ENCODE measurements around the gene OCIAD2. TPM values are rescaled to one million over a fixed set of nuclear protein-coding genes. Genes with fewer than 3 reads are reported as not detected.
A peak's percentile ranks its signal among the peaks of the same experiment; 100 is the strongest.

OCIAD2 gene
- total RNA-seq, 4 donors from 2014 or later = 4.4 to 71.7 (median 30.3) TPM

GRCh38 chr4:48912349-48912748 is 5.8 kb upstream of the OCIAD2 start:
- in situ Hi-C loops (cut with MboI; ENCODE audit: low pct_ligation_motif_present in 1 of 4, low pct_unique_long_range_greater_than_20kb in 1 of 4, low sequenced_read_pairs in 3 of 4) = no loop called here
- Histone ChIP-seq H3K4me3 (no peak overlapping the region), H3K27ac (no peak overlapping the region), H3K27me3 (no peaks in the 10 kb centered on the region), H3K36me3 (no peaks in the 10 kb centered on the region), H3K9me3 (no peaks in the 10 kb centered on the region), H3K4me1 (no peaks in the 10 kb centered on the region)
- DNase-seq = no peak
- TF ChIP-seq EP300 (IDR thresholded peaks at IDR 0.05; ENCODE audit: low read depth) (no peak), POLR2AphosphoS5 (IDR thresholded peaks at IDR 0.05) (no peak), POLR2A (IDR thresholded peaks at IDR 0.05) (no peak)
- intact Hi-C loops (cut with DNase I; ENCODE audit: low total_unique reads) = no loop called here
- 68 to 77% methylated on average over 2 of the region's 2 CpGs for WGBS, 2 donors (ENCODE audit: low coverage in 1 of 2)

GRCh38 chr4:48910511-48910910 is 3.9 kb upstream of the OCIAD2 start:
- no peak for DNase-seq
- no peak overlapping the region for H3K27ac ChIP-seq
- no peaks in the 10 kb centered on the region for H3K36me3 ChIP-seq
- TF ChIP-seq CTCF (IDR thresholded peaks at IDR 0.05) = no peak
- H3K4me1 ChIP-seq = peaks cover 5 to 10% (median 7%) of the 10 kb centered on the region in 4 donors
- no peaks in the 10 kb centered on the region for H3K27me3 ChIP-seq
- H3K4me3 ChIP-seq = no peak overlapping the region
- in situ Hi-C loops (cut with MboI; ENCODE audit: low pct_ligation_motif_present in 1 of 4, low pct_unique_long_range_greater_than_20kb in 1 of 4, low sequenced_read_pairs in 3 of 4) (no loop called here), intact Hi-C loops (cut with DNase I; ENCODE audit: low total_unique reads) (no loop called here)
- H3K9me3 ChIP-seq = no peaks in the 10 kb centered on the region

GRCh38 chr4:48909697-48910096 is 3.1 kb upstream of the OCIAD2 start:
- no peaks in the 10 kb centered on the region for H3K27me3 ChIP-seq
- no peak for TF ChIP-seq EP300 (IDR thresholded peaks at IDR 0.05; ENCODE audit: low read depth)
- no peak for TF ChIP-seq POLR2A (IDR thresholded peaks at IDR 0.05)
- TF ChIP-seq CTCF (IDR thresholded peaks at IDR 0.05) = no peak
- TF ChIP-seq POLR2AphosphoS5 (IDR thresholded peaks at IDR 0.05) = peak in 1 of 3 donors; percentile 14
- no peaks in the 10 kb centered on the region for H3K9me3 ChIP-seq
- H3K36me3 ChIP-seq = no peaks in the 10 kb centered on the region
- H3K4me1 ChIP-seq = peaks cover 7 to 17% (median 12%) of the 10 kb centered on the region in 4 donors
- no peak overlapping the region for H3K4me3 ChIP-seq
- in situ Hi-C loops (cut with MboI; ENCODE audit: low pct_ligation_motif_present in 1 of 4, low pct_unique_long_range_greater_than_20kb in 1 of 4, low sequenced_read_pairs in 3 of 4) (no loop called here), intact Hi-C loops (cut with DNase I; ENCODE audit: low total_unique reads) (no loop called here)
- WGBS, 2 donors (ENCODE audit: low coverage in 1 of 2) = 88 to 100% methylated on average over 2 to 3 of the region's 3 CpGs
- peak; percentile 22 for DNase-seq
- peak overlapping the region in 1 of 4 donors; percentile 15 for H3K27ac ChIP-seq

GRCh38 chr4:48908687-48909086 is 2.1 kb upstream of the OCIAD2 start:
- peaks cover 7 to 17% (median 12%) of the 10 kb centered on the region in 4 donors for H3K4me1 ChIP-seq
- in situ Hi-C loops (cut with MboI; ENCODE audit: low pct_ligation_motif_present in 1 of 4, low pct_unique_long_range_greater_than_20kb in 1 of 4, low sequenced_read_pairs in 3 of 4) (no loop called here), intact Hi-C loops (cut with DNase I; ENCODE audit: low total_unique reads) (no loop called here)
- no peak overlapping the region for H3K27ac ChIP-seq
- no peak overlapping the region for H3K4me3 ChIP-seq
- H3K9me3 ChIP-seq = no peaks in the 10 kb centered on the region
- no peak for DNase-seq
- no peaks in the 10 kb centered on the region for H3K36me3 ChIP-seq
- no peak for TF ChIP-seq EP300 (IDR thresholded peaks at IDR 0.05; ENCODE audit: low read depth)
- no peak for TF ChIP-seq POLR2A (IDR thresholded peaks at IDR 0.05)
- TF ChIP-seq CTCF (IDR thresholded peaks at IDR 0.05) = no peak
- no peak for TF ChIP-seq POLR2AphosphoS5 (IDR thresholded peaks at IDR 0.05)
- no peaks in the 10 kb centered on the region for H3K27me3 ChIP-seq

GRCh38 chr4:48907706-48908477 is 1.3 kb upstream of the OCIAD2 start:
- intact Hi-C loops (cut with DNase I; ENCODE audit: low total_unique reads) = no loop called here
- in situ Hi-C loops (cut with MboI; ENCODE audit: low pct_ligation_motif_present in 1 of 4, low pct_unique_long_range_greater_than_20kb in 1 of 4, low sequenced_read_pairs in 3 of 4) = no loop called here
- 86 to 92% methylated on average over 7 of the region's 7 CpGs for WGBS, 2 donors (ENCODE audit: low coverage in 1 of 2)
- H3K9me3 ChIP-seq = no peaks in the 10 kb centered on the region
- no peaks in the 10 kb centered on the region for H3K27me3 ChIP-seq
- H3K36me3 ChIP-seq = peaks cover 0 to 3% (median 0%) of the 10 kb centered on the region in 4 donors
- H3K4me1 ChIP-seq = peaks cover 7 to 22% (median 12%) of the 10 kb centered on the region in 4 donors
- TF ChIP-seq CTCF (IDR thresholded peaks at IDR 0.05) (no peak), EP300 (IDR thresholded peaks at IDR 0.05; ENCODE audit: low read depth) (no peak)
- no peak overlapping the region for H3K4me3 ChIP-seq
- H3K27ac ChIP-seq = no peak overlapping the region
- DNase-seq = no peak
